GM12878 (cell line): ENCODE results near the gene EYS. TPM values are rescaled to one million over a fixed set of nuclear protein-coding genes. Genes with fewer than 3 reads are reported as not detected.
A peak's percentile ranks its signal among the peaks of the same experiment; 100 is the strongest.

Source experiments
- CHD1 ChIP-seq: IDR thresholded peaks from 2 replicates; pipeline ENCODE4 v1.6.1; 2012; ENCODE audit warnings: low read depth, low read length, improper control_type of control experiment
- GABPA ChIP-seq: IDR thresholded peaks from 2 replicates; pipeline ENCODE4 v1.6.1; 2014; ENCODE audit warnings: antibody characterized with exemption, low read depth, mild to moderate bottlenecking, inconsistent platforms
- HDAC2 ChIP-seq: fragments of 200-600 bp; sonication (generic); IDR thresholded peaks from 2 replicates; pipeline ENCODE4 v1.6.1; 2017
- JUND ChIP-seq: IDR thresholded peaks from 2 replicates; pipeline ENCODE4 v1.6.1; 2012; ENCODE audit warnings: low read depth, mild to moderate bottlenecking, low read length, improper control_type of control experiment, moderate library complexity
- POU2F2 ChIP-seq: IDR thresholded peaks from 3 replicates; pipeline ENCODE4 v1.6.1; 2011; ENCODE audit warnings: low read depth, mild to moderate bottlenecking, low read length, borderline replicate concordance
- RUNX3 ChIP-seq: IDR thresholded peaks from 2 replicates; pipeline ENCODE4 v1.6.1; 2012; ENCODE audit warnings: low read length, inconsistent platforms
- SPI1 ChIP-seq: IDR thresholded peaks from 2 replicates; pipeline ENCODE4 v1.6.1; 2011; ENCODE audit warnings: low read depth, mild to moderate bottlenecking, low read length, moderate library complexity, borderline replicate concordance; ENCODE audit not compliant: insufficient read depth
- TAF1 ChIP-seq: IDR thresholded peaks from 2 replicates; pipeline ENCODE4 v1.6.1; 2011; ENCODE audit warnings: mild to moderate bottlenecking, low read depth, low read length, borderline replicate concordance
- YY1 ChIP-seq: IDR thresholded peaks from 2 replicates; pipeline ENCODE4 v1.6.1; 2011; ENCODE audit warnings: low read depth, mild to moderate bottlenecking, low read length
- polyA plus RNA-seq, 11 experiments: library from polyadenylated mRNA; depleted of rRNA in 4 of 11; unstranded in 6 of 11; stranded (reverse) in 5 of 11; fragments of >200 nt; fragmentation: Nextera tagmentation in 4 of 11; fragmentation: Illumina TruSeq in 1 of 11; extraction: Ambion mirVana in 4 of 11; extraction: Trizol in 1 of 11; gene quantifications; 1 replicate in 1 of 11; 2 replicates in 10 of 11; pipeline versions ENCODE4 v1.2.1 to v1.2.3, GENCODE V29; 2011 to 2016; ENCODE audit warnings: inconsistent platforms in 2 of 11, missing spikeins in 2 of 11, low read depth in 1 of 11
- total RNA-seq, 4 experiments: library from RNA; depleted of rRNA in 3 of 4; stranded (reverse); fragments of >200 nt in 3 of 4; fragmentation: Illumina TruSeq in 1 of 4; extraction: Trizol in 1 of 4; gene quantifications; 2 replicates each; pipeline versions ENCODE4 v1.2.1 to v1.2.3, GENCODE V29; 2013 to 2021
- TF ChIP-seq, protein P1 (sequence below): fragments of 450-650 bp; conservative IDR thresholded peaks from 2 replicates; pipeline ENCODE4 v1.6.1; 2017; ENCODE audit warnings: mild to moderate bottlenecking, moderate library complexity
- TF ChIP-seq, protein P2 (sequence below): fragments of 450-650 bp; IDR thresholded peaks from 2 replicates; pipeline ENCODE4 v1.6.1; 2017; ENCODE audit warnings: mild to moderate bottlenecking, moderate library complexity
- TF ChIP-seq, protein P3 (sequence below): fragments of 450-650 bp; IDR thresholded peaks from 2 replicates; pipeline ENCODE4 v1.6.1; 2016; ENCODE audit warnings: mild to moderate bottlenecking
- TF ChIP-seq, protein P4 (sequence below): fragments of 450-650 bp; IDR thresholded peaks from 2 replicates; pipeline ENCODE4 v1.6.1; 2017; ENCODE audit warnings: mild to moderate bottlenecking
- TF ChIP-seq, protein P5 (sequence below): fragments of 450-650 bp; formaldehyde crosslinking; IDR thresholded peaks from 2 replicates; pipeline ENCODE4 v1.4.0; 2020; ENCODE audit warnings: mild to moderate bottlenecking, moderate library complexity
- TF ChIP-seq, protein P6 (sequence below): IDR thresholded peaks from 2 replicates; pipeline ENCODE4 v1.6.1; 2011; ENCODE audit warnings: mild to moderate bottlenecking, low read depth, low read length, moderate library complexity; ENCODE audit not compliant: insufficient replicate concordance

Gene EYS
- total and polyA plus RNA-seq, 10 of the 15 experiments (the other 5 are each of a cell fraction or from before 2014, with no cell fraction given): under 0.01 to 0.14 (median 0.02) TPM; not detected in 1

DNA sequence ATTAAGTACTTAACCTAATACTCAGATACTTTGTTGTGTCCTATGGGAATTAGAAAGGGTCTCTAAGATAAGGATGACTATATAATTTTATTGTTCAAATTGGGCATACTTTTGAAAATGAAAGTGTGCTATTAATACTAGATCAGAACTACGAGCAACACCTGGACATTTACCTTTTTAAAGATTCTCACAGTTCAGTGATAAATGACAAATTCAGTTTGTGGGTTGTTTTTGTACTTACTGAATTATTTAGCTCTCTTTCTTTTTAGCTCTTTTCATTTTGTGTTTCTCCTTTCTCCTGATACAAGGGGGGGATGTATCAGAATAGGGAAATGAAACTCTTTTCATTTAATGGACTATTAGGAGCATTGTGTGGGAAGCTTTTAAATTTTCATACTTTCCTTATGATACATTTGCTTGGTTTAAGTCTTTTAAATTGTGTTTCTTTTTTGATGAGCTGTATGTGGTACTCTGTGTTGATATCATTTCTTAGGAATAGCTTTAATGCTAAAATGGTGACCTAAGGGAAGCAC is 2023.9 kb downstream of the EYS start (continued):
- TF ChIP-seq, protein P1, sequence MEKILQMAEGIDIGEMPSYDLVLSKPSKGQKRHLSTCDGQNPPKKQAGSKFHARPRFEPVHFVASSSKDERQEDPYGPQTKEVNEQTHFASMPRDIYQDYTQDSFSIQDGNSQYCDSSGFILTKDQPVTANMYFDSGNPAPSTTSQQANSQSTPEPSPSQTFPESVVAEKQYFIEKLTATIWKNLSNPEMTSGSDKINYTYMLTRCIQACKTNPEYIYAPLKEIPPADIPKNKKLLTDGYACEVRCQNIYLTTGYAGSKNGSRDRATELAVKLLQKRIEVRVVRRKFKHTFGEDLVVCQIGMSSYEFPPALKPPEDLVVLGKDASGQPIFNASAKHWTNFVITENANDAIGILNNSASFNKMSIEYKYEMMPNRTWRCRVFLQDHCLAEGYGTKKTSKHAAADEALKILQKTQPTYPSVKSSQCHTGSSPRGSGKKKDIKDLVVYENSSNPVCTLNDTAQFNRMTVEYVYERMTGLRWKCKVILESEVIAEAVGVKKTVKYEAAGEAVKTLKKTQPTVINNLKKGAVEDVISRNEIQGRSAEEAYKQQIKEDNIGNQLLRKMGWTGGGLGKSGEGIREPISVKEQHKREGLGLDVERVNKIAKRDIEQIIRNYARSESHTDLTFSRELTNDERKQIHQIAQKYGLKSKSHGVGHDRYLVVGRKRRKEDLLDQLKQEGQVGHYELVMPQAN: no peak
- TF ChIP-seq RUNX3 (peak; percentile 32; the same call in 1 of the 2 replicates), POU2F2 (no peak), CHD1 (no peak), GABPA (no peak), HDAC2 (no peak), YY1 (no peak), TAF1 (no peak), JUND (no peak), SPI1 (peak; percentile 76)
- TF ChIP-seq, protein P2, sequence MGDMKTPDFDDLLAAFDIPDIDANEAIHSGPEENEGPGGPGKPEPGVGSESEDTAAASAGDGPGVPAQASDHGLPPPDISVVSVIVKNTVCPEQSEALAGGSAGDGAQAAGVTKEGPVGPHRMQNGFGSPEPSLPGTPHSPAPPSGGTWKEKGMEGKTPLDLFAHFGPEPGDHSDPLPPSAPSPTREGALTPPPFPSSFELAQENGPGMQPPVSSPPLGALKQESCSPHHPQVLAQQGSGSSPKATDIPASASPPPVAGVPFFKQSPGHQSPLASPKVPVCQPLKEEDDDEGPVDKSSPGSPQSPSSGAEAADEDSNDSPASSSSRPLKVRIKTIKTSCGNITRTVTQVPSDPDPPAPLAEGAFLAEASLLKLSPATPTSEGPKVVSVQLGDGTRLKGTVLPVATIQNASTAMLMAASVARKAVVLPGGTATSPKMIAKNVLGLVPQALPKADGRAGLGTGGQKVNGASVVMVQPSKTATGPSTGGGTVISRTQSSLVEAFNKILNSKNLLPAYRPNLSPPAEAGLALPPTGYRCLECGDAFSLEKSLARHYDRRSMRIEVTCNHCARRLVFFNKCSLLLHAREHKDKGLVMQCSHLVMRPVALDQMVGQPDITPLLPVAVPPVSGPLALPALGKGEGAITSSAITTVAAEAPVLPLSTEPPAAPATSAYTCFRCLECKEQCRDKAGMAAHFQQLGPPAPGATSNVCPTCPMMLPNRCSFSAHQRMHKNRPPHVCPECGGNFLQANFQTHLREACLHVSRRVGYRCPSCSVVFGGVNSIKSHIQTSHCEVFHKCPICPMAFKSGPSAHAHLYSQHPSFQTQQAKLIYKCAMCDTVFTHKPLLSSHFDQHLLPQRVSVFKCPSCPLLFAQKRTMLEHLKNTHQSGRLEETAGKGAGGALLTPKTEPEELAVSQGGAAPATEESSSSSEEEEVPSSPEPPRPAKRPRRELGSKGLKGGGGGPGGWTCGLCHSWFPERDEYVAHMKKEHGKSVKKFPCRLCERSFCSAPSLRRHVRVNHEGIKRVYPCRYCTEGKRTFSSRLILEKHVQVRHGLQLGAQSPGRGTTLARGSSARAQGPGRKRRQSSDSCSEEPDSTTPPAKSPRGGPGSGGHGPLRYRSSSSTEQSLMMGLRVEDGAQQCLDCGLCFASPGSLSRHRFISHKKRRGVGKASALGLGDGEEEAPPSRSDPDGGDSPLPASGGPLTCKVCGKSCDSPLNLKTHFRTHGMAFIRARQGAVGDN: no peak
- TF ChIP-seq, protein P3, sequence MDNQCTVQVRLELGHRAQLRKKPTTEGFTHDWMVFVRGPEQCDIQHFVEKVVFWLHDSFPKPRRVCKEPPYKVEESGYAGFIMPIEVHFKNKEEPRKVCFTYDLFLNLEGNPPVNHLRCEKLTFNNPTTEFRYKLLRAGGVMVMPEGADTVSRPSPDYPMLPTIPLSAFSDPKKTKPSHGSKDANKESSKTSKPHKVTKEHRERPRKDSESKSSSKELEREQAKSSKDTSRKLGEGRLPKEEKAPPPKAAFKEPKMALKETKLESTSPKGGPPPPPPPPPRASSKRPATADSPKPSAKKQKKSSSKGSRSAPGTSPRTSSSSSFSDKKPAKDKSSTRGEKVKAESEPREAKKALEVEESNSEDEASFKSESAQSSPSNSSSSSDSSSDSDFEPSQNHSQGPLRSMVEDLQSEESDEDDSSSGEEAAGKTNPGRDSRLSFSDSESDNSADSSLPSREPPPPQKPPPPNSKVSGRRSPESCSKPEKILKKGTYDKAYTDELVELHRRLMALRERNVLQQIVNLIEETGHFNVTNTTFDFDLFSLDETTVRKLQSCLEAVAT: no peak
- TF ChIP-seq, protein P4, sequence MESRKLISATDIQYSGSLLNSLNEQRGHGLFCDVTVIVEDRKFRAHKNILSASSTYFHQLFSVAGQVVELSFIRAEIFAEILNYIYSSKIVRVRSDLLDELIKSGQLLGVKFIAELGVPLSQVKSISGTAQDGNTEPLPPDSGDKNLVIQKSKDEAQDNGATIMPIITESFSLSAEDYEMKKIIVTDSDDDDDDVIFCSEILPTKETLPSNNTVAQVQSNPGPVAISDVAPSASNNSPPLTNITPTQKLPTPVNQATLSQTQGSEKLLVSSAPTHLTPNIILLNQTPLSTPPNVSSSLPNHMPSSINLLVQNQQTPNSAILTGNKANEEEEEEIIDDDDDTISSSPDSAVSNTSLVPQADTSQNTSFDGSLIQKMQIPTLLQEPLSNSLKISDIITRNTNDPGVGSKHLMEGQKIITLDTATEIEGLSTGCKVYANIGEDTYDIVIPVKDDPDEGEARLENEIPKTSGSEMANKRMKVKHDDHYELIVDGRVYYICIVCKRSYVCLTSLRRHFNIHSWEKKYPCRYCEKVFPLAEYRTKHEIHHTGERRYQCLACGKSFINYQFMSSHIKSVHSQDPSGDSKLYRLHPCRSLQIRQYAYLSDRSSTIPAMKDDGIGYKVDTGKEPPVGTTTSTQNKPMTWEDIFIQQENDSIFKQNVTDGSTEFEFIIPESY: no peak
- TF ChIP-seq, protein P5, sequence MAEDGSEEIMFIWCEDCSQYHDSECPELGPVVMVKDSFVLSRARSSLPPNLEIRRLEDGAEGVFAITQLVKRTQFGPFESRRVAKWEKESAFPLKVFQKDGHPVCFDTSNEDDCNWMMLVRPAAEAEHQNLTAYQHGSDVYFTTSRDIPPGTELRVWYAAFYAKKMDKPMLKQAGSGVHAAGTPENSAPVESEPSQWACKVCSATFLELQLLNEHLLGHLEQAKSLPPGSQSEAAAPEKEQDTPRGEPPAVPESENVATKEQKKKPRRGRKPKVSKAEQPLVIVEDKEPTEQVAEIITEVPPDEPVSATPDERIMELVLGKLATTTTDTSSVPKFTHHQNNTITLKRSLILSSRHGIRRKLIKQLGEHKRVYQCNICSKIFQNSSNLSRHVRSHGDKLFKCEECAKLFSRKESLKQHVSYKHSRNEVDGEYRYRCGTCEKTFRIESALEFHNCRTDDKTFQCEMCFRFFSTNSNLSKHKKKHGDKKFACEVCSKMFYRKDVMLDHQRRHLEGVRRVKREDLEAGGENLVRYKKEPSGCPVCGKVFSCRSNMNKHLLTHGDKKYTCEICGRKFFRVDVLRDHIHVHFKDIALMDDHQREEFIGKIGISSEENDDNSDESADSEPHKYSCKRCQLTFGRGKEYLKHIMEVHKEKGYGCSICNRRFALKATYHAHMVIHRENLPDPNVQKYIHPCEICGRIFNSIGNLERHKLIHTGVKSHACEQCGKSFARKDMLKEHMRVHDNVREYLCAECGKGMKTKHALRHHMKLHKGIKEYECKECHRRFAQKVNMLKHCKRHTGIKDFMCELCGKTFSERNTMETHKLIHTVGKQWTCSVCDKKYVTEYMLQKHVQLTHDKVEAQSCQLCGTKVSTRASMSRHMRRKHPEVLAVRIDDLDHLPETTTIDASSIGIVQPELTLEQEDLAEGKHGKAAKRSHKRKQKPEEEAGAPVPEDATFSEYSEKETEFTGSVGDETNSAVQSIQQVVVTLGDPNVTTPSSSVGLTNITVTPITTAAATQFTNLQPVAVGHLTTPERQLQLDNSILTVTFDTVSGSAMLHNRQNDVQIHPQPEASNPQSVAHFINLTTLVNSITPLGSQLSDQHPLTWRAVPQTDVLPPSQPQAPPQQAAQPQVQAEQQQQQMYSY: no peak
- TF ChIP-seq, protein P6, sequence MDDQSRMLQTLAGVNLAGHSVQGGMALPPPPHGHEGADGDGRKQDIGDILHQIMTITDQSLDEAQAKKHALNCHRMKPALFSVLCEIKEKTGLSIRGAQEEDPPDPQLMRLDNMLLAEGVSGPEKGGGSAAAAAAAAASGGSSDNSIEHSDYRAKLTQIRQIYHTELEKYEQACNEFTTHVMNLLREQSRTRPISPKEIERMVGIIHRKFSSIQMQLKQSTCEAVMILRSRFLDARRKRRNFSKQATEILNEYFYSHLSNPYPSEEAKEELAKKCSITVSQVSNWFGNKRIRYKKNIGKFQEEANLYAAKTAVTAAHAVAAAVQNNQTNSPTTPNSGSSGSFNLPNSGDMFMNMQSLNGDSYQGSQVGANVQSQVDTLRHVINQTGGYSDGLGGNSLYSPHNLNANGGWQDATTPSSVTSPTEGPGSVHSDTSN: no peak
